Esophagus squamous epithelium (tissue), 4 donors: ENCODE data around the gene ECM2.

Experiments used
- POLR2A ChIP-seq, 4 donors: fragments of 450-650 bp; IDR thresholded peaks; one replicate each; pipeline ENCODE4 v1.6.1; 2017; ENCODE audit warnings: antibody characterized with exemption in 4 of 4, mild to moderate bottlenecking in 4 of 4, moderate library complexity in 3 of 4
- TF ChIP-seq, protein P1 (sequence below), 6 experiments: fragments of 450-650 bp in 4 of 6; fragments of 200-600 bp in 2 of 6; sonication (generic) in 2 of 6; IDR thresholded peaks; one replicate each; pipeline ENCODE4 v1.5.1; 2016 to 2019; ENCODE audit warnings: antibody characterized with exemption in 6 of 6, mild to moderate bottlenecking in 4 of 6, moderate library complexity in 4 of 6

DNA sequence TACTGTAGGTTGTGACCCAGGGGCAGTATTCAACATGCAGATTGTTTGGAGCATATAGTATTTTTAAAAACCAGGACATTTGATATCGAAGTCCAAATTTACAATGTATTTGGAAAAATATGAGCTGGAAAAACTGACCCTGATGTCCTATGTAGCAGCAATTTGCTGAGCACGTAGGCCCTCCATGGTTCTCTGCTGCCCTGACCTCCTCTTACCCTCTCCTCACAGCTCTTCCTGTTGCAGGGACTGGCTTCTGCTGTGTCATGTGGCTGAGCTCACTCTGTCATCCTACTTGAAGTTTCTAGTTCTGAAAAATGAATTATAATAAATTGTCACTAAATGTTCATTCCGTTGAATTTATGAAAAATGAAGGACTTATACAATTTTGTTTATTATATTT, 49.4 kb downstream of the ECM2 start:
- no peak for TF ChIP-seq POLR2A (IDR thresholded peaks at IDR 0.05)
- TF ChIP-seq, protein P1, sequence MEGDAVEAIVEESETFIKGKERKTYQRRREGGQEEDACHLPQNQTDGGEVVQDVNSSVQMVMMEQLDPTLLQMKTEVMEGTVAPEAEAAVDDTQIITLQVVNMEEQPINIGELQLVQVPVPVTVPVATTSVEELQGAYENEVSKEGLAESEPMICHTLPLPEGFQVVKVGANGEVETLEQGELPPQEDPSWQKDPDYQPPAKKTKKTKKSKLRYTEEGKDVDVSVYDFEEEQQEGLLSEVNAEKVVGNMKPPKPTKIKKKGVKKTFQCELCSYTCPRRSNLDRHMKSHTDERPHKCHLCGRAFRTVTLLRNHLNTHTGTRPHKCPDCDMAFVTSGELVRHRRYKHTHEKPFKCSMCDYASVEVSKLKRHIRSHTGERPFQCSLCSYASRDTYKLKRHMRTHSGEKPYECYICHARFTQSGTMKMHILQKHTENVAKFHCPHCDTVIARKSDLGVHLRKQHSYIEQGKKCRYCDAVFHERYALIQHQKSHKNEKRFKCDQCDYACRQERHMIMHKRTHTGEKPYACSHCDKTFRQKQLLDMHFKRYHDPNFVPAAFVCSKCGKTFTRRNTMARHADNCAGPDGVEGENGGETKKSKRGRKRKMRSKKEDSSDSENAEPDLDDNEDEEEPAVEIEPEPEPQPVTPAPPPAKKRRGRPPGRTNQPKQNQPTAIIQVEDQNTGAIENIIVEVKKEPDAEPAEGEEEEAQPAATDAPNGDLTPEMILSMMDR (IDR thresholded peaks at IDR 0.05) = no peak
